ENCODE measurements around the gene CMIP. TPM values are rescaled to one million over a fixed set of nuclear protein-coding genes. Genes with fewer than 3 reads are reported as not detected.

The CMIP gene
- total RNA-seq, 1 experiment from 2014 or later = 25.7 TPM

DNA sequence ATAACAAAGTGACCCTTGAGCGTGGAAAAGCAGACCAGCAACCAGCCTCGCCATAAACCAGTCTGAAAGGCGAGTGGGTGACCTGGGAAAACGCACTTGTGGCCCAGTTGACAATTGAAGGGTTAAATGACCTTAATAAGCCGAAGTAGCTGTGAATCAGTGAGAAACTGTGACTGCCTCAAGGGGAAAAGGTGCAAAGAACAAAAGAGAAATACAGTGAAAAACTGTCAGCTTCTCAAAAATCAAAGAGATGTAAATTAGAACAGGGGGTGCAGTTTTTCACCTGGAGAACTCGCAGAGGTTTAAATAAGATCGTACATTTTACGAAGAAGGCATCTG, 124.1 kb downstream of the CMIP start:
- H3K9ac ChIP-seq (ENCODE audit: low read length) = peak overlapping the region; percentile 24; the same call in 1 of the 2 replicates
- no peak overlapping the region for H2AFZ ChIP-seq (ENCODE audit: low read length)
- intact Hi-C loops (cut with micrococcal nuclease) = no loop called here
- H3F3A ChIP-seq (ENCODE audit: low read length, unreplicated experiment) = no peaks in the 10 kb centered on the region
- H3K4me3 ChIP-seq (ENCODE audit: low read length) = no peak overlapping the region
- no peaks in the 10 kb centered on the region for H4K20me1 ChIP-seq (ENCODE audit: low read length)
- no peaks in the 10 kb centered on the region for H3K9me2 ChIP-seq (replicated peaks; ENCODE audit: low read length)
- ChIA-PET CTCF (no interaction called here), POLR2A (ENCODE audit: unreplicated experiment) (interaction anchor here (0.6 kb wide), 1 partner anchor 9 kb away, joined by 3 read pairs; no protein-coding TSS in a partner anchor)
- peak overlapping the region; percentile 69 for H3K4me2 ChIP-seq (ENCODE audit: low read length)
- peaks cover 100% of the 10 kb centered on the region for H3K79me2 ChIP-seq (ENCODE audit: low read length)
- BruUV-seq (replicated peaks) = no TSS peak
- TF ChIP-seq EZH2 (IDR thresholded peaks at IDR 0.05; ENCODE audit: low read length, unreplicated experiment) = no peak
- no peak for TF ChIP-seq EZH2phosphoT487 (IDR thresholded peaks at IDR 0.05; ENCODE audit: borderline replicate concordance, low read length)
- TF ChIP-seq, protein P1, sequence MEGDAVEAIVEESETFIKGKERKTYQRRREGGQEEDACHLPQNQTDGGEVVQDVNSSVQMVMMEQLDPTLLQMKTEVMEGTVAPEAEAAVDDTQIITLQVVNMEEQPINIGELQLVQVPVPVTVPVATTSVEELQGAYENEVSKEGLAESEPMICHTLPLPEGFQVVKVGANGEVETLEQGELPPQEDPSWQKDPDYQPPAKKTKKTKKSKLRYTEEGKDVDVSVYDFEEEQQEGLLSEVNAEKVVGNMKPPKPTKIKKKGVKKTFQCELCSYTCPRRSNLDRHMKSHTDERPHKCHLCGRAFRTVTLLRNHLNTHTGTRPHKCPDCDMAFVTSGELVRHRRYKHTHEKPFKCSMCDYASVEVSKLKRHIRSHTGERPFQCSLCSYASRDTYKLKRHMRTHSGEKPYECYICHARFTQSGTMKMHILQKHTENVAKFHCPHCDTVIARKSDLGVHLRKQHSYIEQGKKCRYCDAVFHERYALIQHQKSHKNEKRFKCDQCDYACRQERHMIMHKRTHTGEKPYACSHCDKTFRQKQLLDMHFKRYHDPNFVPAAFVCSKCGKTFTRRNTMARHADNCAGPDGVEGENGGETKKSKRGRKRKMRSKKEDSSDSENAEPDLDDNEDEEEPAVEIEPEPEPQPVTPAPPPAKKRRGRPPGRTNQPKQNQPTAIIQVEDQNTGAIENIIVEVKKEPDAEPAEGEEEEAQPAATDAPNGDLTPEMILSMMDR (conservative IDR thresholded peaks at IDR 0.05; ENCODE audit: low read depth, low read length) = no peak
- H3K4me1 ChIP-seq (ENCODE audit: insufficient read depth, low read length) = peaks cover 17% of the 10 kb centered on the region
- H3K27me3 ChIP-seq (ENCODE audit: low read length) = no peaks in the 10 kb centered on the region
- H3K36me3 ChIP-seq (ENCODE audit: low read depth, low read length) = peaks cover 10% of the 10 kb centered on the region
- DNase-seq = no peak
- ATAC-seq = no peak
- H3K9me3 ChIP-seq (ENCODE audit: low read length) = no peaks in the 10 kb centered on the region
- peak overlapping the region; percentile 62 for H3K27ac ChIP-seq (ENCODE audit: low read length)

- no peak for TF ChIP-seq EZH2 (IDR thresholded peaks at IDR 0.05; ENCODE audit: low read length, unreplicated experiment)
- TF ChIP-seq EZH2phosphoT487 (IDR thresholded peaks at IDR 0.05; ENCODE audit: borderline replicate concordance, low read length) = no peak
- TF ChIP-seq, protein P1 (conservative IDR thresholded peaks at IDR 0.05; ENCODE audit: low read depth, low read length) = no peak
- Histone ChIP-seq H3K4me3 (ENCODE audit: low read length) (no peak overlapping the region), H3K4me2 (ENCODE audit: low read length) (no peak overlapping the region), H3F3A (ENCODE audit: low read length, unreplicated experiment) (no peaks in the 10 kb centered on the region), H4K20me1 (ENCODE audit: low read length) (no peaks in the 10 kb centered on the region), H3K27me3 (ENCODE audit: low read length) (no peaks in the 10 kb centered on the region), H2AFZ (ENCODE audit: low read length) (no peak overlapping the region), H3K79me2 (ENCODE audit: low read length) (peaks cover 100% of the 10 kb centered on the region), H3K9me3 (ENCODE audit: low read length) (no peaks in the 10 kb centered on the region), H3K9me2 (replicated peaks; ENCODE audit: low read length) (no peaks in the 10 kb centered on the region), H3K4me1 (ENCODE audit: insufficient read depth, low read length) (peaks cover 17% of the 10 kb centered on the region), H3K27ac (ENCODE audit: low read length) (no peak overlapping the region), H3K9ac (ENCODE audit: low read length) (no peak overlapping the region), H3K36me3 (ENCODE audit: low read depth, low read length) (peaks cover 10% of the 10 kb centered on the region)
- intact Hi-C loops (cut with micrococcal nuclease) = no loop called here
- ChIA-PET POLR2A (ENCODE audit: unreplicated experiment) (no interaction called here), CTCF (no interaction called here)
- BruUV-seq (replicated peaks) = no TSS peak
- no peak for DNase-seq
- ATAC-seq = no peak
Observed at GRCh38 chr16:81569361-81570034, 124.9 kb downstream of the CMIP start.

GRCh38 chr16:81570151-81570846, 125.7 kb downstream of the CMIP start:
- no TSS peak for BruUV-seq (replicated peaks)

More at GRCh38 chr16:81570151-81570846, 125.7 kb downstream of the CMIP start:
- ATAC-seq = no peak
- no peaks in the 10 kb centered on the region for H3K9me3 ChIP-seq (ENCODE audit: low read length)
- H3K27ac ChIP-seq (ENCODE audit: low read length) = no peak overlapping the region
- CTCF ChIA-PET = no interaction called here
- H3K9me2 ChIP-seq (replicated peaks; ENCODE audit: low read length) = no peaks in the 10 kb centered on the region
- H3K4me2 ChIP-seq (ENCODE audit: low read length) = no peak overlapping the region
- H3K4me3 ChIP-seq (ENCODE audit: low read length) = no peak overlapping the region
- intact Hi-C loops (cut with micrococcal nuclease) = no loop called here
- TF ChIP-seq, protein P1 (conservative IDR thresholded peaks at IDR 0.05; ENCODE audit: low read depth, low read length) = no peak
- TF ChIP-seq EZH2phosphoT487 (IDR thresholded peaks at IDR 0.05; ENCODE audit: borderline replicate concordance, low read length) = no peak
- no peak for TF ChIP-seq EZH2 (IDR thresholded peaks at IDR 0.05; ENCODE audit: low read length, unreplicated experiment)
- H3K27me3 ChIP-seq (ENCODE audit: low read length) = no peaks in the 10 kb centered on the region
- H3F3A ChIP-seq (ENCODE audit: low read length, unreplicated experiment) = no peaks in the 10 kb centered on the region
- H3K9ac ChIP-seq (ENCODE audit: low read length) = no peak overlapping the region
- peaks cover 100% of the 10 kb centered on the region for H3K79me2 ChIP-seq (ENCODE audit: low read length)
- no peak overlapping the region for H2AFZ ChIP-seq (ENCODE audit: low read length)
- no peak for DNase-seq
- H3K36me3 ChIP-seq (ENCODE audit: low read depth, low read length) = peaks cover 10% of the 10 kb centered on the region
- POLR2A ChIA-PET (ENCODE audit: unreplicated experiment) = no interaction called here
- H3K4me1 ChIP-seq (ENCODE audit: insufficient read depth, low read length) = peaks cover 17% of the 10 kb centered on the region
- no peaks in the 10 kb centered on the region for H4K20me1 ChIP-seq (ENCODE audit: low read length)
